GM23248 (cell line): ENCODE measurements around the gene IL1RAPL1.

ENCODE experiments used
- EZH2 ChIP-seq: fragments of 200-600 bp; sonication (generic); IDR thresholded peaks from 2 replicates; pipeline ENCODE4 v1.6.1; 2018; ENCODE audit warnings: antibody characterized with exemption, mild to moderate bottlenecking; ENCODE audit not compliant: insufficient read depth, poor library complexity, severe bottlenecking
- EZH2phosphoT487 ChIP-seq: fragments of 200-600 bp; sonication (generic); IDR thresholded peaks from 2 replicates; pipeline ENCODE4 v1.6.1; 2018; ENCODE audit warnings: antibody characterized with exemption, moderate library complexity, mild to moderate bottlenecking, low read depth; ENCODE audit not compliant: insufficient read depth

- TF ChIP-seq EZH2 = no peak
- no peak for TF ChIP-seq EZH2phosphoT487
These were observed 4.3 kb downstream of the IL1RAPL1 start for GRCh38 chrX:28591542-28591941.
